Esophagus squamous epithelium (tissue), 5 donors: ENCODE results near the gene SNED1. TPM values are rescaled to one million over a fixed set of nuclear protein-coding genes. Genes with fewer than 3 reads are reported as not detected.

Experiments used
- DNase-seq: peaks from one replicate; lab custom pipeline; 2025; lab: John Stamatoyannopoulos, UW
- H3K27ac ChIP-seq, 4 donors: fragments of 200-600 bp; sonication (generic); one replicate each; pipeline ENCODE4 v1.5.1; 2016 to 2019; ENCODE audit warnings: mild to moderate bottlenecking in 1 of 4
- H3K27me3 ChIP-seq, 4 donors: fragments of 200-600 bp; sonication (generic); 1 replicate in 3 of 4; 2 replicates in 1 of 4; pipeline versions ENCODE4 v1.5.1 to v1.6.0; 2017 to 2021; ENCODE audit warnings: antibody characterized with exemption in 1 of 4
- H3K36me3 ChIP-seq, 3 donors: fragments of 200-600 bp; sonication (generic); one replicate each; pipeline ENCODE4 v1.5.1; 2016 to 2019
- H3K4me1 ChIP-seq, 3 donors: fragments of 200-600 bp; sonication (generic); one replicate each; pipeline ENCODE4 v1.5.1; 2017 to 2019
- H3K4me3 ChIP-seq, 4 donors: fragments of 200-600 bp; sonication (generic); 1 replicate in 3 of 4; 2 replicates in 1 of 4; pipeline ENCODE4 v1.5.1; 2016 to 2019; ENCODE audit warnings: mild to moderate bottlenecking in 2 of 4, moderate library complexity in 1 of 4
- H3K9me3 ChIP-seq, 3 donors: fragments of 200-600 bp; sonication (generic); one replicate each; pipeline ENCODE4 v1.5.1; 2016 to 2019
- POLR2A ChIP-seq, 4 donors: fragments of 450-650 bp; IDR thresholded peaks; one replicate each; pipeline ENCODE4 v1.6.1; 2017; ENCODE audit warnings: antibody characterized with exemption in 4 of 4, mild to moderate bottlenecking in 4 of 4, moderate library complexity in 3 of 4
- WGBS, 2 donors: methylation state at CpG; one replicate each; pipeline ENCODE4 v1.1.5; 2018; 5-methylcytosine and 5-hydroxymethylcytosine counted together
- intact Hi-C: fragments of 100-400 bp; cut with DNase I; formaldehyde crosslinking; loops from one replicate; pipeline ENCODE4 v1.15.0; 2022
- total RNA-seq, 4 donors: library from RNA; depleted of rRNA; stranded (reverse); fragments of >200 nt; gene quantifications; one replicate each; pipeline ENCODE4 v1.1.0, GENCODE V29; 2016
- TF ChIP-seq, protein P1 (sequence below), 6 experiments: fragments of 450-650 bp in 4 of 6; fragments of 200-600 bp in 2 of 6; sonication (generic) in 2 of 6; IDR thresholded peaks; one replicate each; pipeline ENCODE4 v1.5.1; 2016 to 2019; ENCODE audit warnings: antibody characterized with exemption in 6 of 6, mild to moderate bottlenecking in 4 of 6, moderate library complexity in 4 of 6
- donor health status: DM: yes; HTN: yes; CAD: no.

SNED1 gene
- total RNA-seq, 4 donors from 2014 or later: 3.3 to 13.9 (median 4.8) TPM

DNA sequence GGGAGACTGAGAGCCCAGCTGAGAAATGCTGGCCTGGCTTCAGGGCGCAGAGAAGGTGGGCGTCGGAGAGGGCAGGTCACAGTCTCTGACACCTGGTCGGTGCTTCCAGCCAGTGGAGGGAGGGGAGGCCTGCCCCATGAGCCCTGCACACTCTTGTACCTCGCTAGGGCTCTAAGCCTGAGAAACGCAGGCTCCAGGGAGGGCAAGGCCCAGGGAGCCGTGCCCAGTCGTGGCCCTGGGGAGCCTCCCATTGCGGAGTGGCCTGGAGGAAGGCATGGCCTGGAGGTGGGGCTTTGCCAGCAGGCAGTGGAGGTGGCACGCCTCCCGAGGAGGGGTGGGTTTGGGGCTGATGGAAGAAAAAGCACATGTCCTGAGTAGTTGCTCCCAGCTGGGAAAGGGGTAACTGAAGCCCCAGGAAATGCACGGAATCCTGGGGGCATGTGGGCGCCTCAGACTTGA, 64.7 kb downstream of the SNED1 start:
- no peak for DNase-seq
- TF ChIP-seq POLR2A (IDR thresholded peaks at IDR 0.05): no peak
- TF ChIP-seq, protein P1, sequence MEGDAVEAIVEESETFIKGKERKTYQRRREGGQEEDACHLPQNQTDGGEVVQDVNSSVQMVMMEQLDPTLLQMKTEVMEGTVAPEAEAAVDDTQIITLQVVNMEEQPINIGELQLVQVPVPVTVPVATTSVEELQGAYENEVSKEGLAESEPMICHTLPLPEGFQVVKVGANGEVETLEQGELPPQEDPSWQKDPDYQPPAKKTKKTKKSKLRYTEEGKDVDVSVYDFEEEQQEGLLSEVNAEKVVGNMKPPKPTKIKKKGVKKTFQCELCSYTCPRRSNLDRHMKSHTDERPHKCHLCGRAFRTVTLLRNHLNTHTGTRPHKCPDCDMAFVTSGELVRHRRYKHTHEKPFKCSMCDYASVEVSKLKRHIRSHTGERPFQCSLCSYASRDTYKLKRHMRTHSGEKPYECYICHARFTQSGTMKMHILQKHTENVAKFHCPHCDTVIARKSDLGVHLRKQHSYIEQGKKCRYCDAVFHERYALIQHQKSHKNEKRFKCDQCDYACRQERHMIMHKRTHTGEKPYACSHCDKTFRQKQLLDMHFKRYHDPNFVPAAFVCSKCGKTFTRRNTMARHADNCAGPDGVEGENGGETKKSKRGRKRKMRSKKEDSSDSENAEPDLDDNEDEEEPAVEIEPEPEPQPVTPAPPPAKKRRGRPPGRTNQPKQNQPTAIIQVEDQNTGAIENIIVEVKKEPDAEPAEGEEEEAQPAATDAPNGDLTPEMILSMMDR (IDR thresholded peaks at IDR 0.05): no peak
- WGBS, 2 donors: 19 to 50% methylated on average over 2 to 5 of the region's 13 CpGs
- H3K4me1 ChIP-seq: peaks cover 10 to 51% (median 17%) of the 10 kb centered on the region in 3 donors
- intact Hi-C loops: no loop called here
- H3K27me3 ChIP-seq: peaks cover 0 to 13% (median 0%) of the 10 kb centered on the region in 4 donors
- H3K9me3 ChIP-seq: no peaks in the 10 kb centered on the region
- peaks cover 0 to 29% (median 0%) of the 10 kb centered on the region in 3 donors for H3K36me3 ChIP-seq
- peak overlapping the region; percentile 43 to 64 (median 55) for H3K4me3 ChIP-seq
- H3K27ac ChIP-seq: peak overlapping the region; percentile 84 to 88 (median 86)

DNA sequence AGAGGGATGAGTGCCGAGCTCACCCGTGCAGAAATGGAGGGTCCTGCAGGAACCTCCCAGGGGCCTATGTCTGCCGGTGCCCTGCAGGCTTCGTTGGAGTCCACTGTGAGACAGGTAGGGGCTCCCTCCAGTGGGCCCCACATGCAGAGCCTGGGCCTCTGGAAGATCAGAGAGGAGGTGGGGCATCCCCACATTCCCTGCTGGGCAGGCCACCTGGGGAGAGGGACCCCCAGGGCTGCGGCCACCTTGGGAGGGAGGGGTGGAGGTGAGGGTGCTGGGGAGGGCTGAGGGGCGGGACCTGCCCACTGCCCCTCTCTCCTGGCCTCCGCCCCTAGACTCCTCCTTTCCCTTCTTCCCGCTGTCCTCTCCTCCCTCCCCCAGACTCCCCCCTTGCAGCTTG, 65.2 kb downstream of the SNED1 start:
- Histone ChIP-seq H3K36me3 (peaks cover 0 to 33% (median 0%) of the 10 kb centered on the region in 3 donors), H3K27ac (peak overlapping the region; percentile 84 to 88 (median 86))

DNA sequence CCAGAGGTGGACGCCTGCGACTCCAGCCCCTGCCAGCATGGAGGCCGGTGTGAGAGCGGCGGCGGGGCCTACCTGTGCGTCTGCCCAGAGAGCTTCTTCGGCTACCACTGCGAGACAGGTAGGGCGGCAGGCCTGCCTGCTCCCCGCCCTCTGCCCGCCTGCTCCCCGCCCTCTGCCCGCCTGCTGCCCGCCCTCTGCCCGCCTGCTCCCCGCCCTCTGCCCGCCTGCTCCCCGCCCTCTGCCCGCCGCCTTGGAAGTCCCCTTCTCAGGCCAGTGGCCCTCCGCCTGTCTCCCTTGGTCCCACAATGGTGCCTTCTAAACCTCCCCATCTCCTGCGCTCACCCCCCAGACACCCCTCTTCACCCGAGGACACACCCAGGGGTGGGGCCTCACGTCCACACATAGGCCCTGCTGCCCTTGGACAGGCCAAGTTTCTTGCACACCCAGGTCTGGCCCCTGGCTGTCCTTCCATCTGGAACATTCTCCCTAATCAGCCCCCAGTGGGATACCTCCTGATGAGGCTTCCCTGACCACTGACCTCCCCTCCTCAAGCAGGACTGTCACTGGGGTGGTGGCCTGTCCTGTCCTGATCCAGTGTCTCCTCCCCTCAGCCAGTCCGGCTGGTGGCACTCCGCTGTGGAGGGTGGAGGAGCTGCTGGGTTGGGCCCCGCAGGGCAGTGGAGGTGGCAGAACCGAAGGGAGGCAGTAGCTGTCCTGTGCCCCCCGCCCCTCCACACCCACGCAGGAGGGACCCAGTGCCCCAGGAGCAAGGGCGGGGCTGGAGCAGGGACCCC, 65.8 kb downstream of the SNED1 start:
- H3K4me3 ChIP-seq: peak overlapping the region; percentile 43 to 64 (median 55)

More for the DNA sequence above, 65.2 kb downstream of the SNED1 start:
- DNase-seq: no peak
- peaks cover 10 to 51% (median 17%) of the 10 kb centered on the region in 3 donors for H3K4me1 ChIP-seq
- peak overlapping the region; percentile 43 to 64 (median 55) for H3K4me3 ChIP-seq
- TF ChIP-seq, protein P1 (IDR thresholded peaks at IDR 0.05): peak in 2 of 6 experiments; percentile 6 to 31
- TF ChIP-seq POLR2A (IDR thresholded peaks at IDR 0.05): no peak
- H3K9me3 ChIP-seq: no peaks in the 10 kb centered on the region
- WGBS, 2 donors: 14 to 22% methylated on average over 3 to 7 of the region's 8 CpGs
- intact Hi-C loops: no loop called here
- H3K27me3 ChIP-seq: peaks cover 0 to 13% (median 0%) of the 10 kb centered on the region in 4 donors

DNA sequence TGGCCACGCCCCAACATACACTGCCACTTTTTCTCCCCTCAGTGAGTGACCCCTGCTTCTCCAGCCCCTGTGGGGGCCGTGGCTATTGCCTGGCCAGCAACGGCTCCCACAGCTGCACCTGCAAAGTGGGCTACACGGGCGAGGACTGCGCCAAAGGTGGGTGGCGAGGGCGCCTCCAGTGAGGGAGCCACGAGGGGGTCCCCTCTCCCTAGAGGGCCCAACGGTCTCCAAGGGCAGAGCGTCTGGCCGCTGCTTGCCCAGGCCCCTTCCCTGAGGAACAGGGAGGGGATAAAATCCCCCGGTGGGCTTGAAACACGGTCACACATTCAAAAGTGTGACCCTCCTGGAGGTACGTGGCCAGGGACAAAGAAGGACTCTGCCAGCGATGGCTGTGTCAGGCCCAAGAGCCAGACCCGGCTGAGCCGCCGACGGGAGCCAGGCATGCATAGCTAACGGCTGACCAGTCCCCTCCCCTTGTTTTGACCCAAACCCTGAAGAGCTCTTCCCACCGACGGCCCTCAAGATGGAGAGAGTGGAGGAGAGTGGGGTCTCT, 66.5 kb downstream of the SNED1 start:
- Histone ChIP-seq H3K9me3 (no peaks in the 10 kb centered on the region), H3K4me1 (peaks cover 10 to 49% (median 17%) of the 10 kb centered on the region in 3 donors), H3K27me3 (peaks cover 0 to 13% (median 0%) of the 10 kb centered on the region in 4 donors), H3K36me3 (peaks cover 0 to 46% (median 0%) of the 10 kb centered on the region in 3 donors), H3K4me3 (no peak overlapping the region), H3K27ac (peak overlapping the region in 1 of 4 donors; percentile 87)
- WGBS, 2 donors: 83 to 93% methylated on average over 9 to 10 of the region's 23 CpGs
- DNase-seq: no peak
- intact Hi-C loops: no loop called here
- TF ChIP-seq, protein P1 (IDR thresholded peaks at IDR 0.05): no peak
- TF ChIP-seq POLR2A (IDR thresholded peaks at IDR 0.05): no peak

More for the DNA sequence above, 65.8 kb downstream of the SNED1 start:
- WGBS, 2 donors: 22 to 45% methylated on average over 3 to 5 of the region's 32 CpGs
- peak in 1 of 4 donors; percentile 42 for TF ChIP-seq POLR2A (IDR thresholded peaks at IDR 0.05)
- TF ChIP-seq, protein P1 (IDR thresholded peaks at IDR 0.05): no peak
- no peak for DNase-seq
- peaks cover 0 to 13% (median 0%) of the 10 kb centered on the region in 4 donors for H3K27me3 ChIP-seq
- H3K4me1 ChIP-seq: peaks cover 10 to 51% (median 17%) of the 10 kb centered on the region in 3 donors
- intact Hi-C loops: no loop called here
- peaks cover 0 to 40% (median 0%) of the 10 kb centered on the region in 3 donors for H3K36me3 ChIP-seq
- H3K9me3 ChIP-seq: no peaks in the 10 kb centered on the region
- peak overlapping the region; percentile 84 to 88 (median 86) for H3K27ac ChIP-seq
